HL-60 (cell line): ENCODE data around the gene NRL.

Experiments used
- POLR2AphosphoS5 ChIP-seq: IDR thresholded peaks from 2 replicates; pipeline ENCODE4 v1.6.1; 2012; ENCODE audit warnings: low read depth
- TF ChIP-seq, protein P1 (sequence below): IDR thresholded peaks from one replicate; pipeline ENCODE4 v1.5.1; 2011; ENCODE audit warnings: low read length, control low read depth, inconsistent platforms; ENCODE audit not compliant: insufficient read depth

DNA sequence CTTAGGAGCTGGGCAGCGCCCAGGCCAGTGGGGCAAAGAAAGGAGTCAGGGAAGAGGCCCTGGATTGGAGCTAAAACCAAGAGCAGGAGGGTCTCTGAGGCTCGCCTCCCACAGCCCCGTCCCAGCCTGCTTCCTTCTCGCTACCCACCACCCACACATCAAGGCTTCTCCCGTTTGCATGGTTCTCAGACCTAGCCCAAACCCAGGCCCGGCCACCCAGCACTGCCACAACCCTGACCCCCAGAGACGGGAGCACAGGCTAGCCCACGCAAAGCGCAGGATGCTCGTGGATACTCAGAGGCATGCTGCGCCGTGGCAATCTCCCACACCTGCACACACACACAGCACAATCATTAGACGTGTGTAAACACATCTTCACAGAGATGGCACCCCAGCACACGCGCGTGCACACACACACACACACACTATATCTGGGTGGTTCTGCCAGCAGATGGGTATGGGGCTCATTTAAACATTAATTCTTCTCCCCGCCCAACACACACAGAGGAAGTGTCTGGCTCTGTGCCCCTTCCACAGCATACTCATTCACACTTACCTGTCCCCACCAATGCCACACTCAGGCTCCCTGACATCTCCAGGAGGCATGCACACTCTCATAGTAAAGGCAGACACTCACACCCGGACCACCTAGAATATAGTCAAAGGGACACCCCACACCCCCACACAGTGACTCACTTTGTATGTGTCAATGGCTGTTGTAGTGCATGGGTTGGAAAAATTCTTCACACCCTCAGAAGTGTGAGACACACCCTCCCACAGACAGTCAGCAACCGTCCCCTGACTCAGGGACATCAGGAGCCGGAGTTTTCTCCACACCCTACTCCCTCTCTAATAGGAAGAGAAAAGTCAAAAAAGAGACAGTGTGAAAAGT lies 61.8 kb downstream of the NRL start:
- TF ChIP-seq, protein P1, sequence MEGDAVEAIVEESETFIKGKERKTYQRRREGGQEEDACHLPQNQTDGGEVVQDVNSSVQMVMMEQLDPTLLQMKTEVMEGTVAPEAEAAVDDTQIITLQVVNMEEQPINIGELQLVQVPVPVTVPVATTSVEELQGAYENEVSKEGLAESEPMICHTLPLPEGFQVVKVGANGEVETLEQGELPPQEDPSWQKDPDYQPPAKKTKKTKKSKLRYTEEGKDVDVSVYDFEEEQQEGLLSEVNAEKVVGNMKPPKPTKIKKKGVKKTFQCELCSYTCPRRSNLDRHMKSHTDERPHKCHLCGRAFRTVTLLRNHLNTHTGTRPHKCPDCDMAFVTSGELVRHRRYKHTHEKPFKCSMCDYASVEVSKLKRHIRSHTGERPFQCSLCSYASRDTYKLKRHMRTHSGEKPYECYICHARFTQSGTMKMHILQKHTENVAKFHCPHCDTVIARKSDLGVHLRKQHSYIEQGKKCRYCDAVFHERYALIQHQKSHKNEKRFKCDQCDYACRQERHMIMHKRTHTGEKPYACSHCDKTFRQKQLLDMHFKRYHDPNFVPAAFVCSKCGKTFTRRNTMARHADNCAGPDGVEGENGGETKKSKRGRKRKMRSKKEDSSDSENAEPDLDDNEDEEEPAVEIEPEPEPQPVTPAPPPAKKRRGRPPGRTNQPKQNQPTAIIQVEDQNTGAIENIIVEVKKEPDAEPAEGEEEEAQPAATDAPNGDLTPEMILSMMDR, result no peak
- TF ChIP-seq POLR2AphosphoS5, result no peak
